ENCODE data around the gene SELE. TPM values are rescaled to one million over a fixed set of nuclear protein-coding genes. Genes with fewer than 3 reads are reported as not detected.

SELE gene
- total RNA-seq, 1 experiment from 2014 or later, result not detected

DNA sequence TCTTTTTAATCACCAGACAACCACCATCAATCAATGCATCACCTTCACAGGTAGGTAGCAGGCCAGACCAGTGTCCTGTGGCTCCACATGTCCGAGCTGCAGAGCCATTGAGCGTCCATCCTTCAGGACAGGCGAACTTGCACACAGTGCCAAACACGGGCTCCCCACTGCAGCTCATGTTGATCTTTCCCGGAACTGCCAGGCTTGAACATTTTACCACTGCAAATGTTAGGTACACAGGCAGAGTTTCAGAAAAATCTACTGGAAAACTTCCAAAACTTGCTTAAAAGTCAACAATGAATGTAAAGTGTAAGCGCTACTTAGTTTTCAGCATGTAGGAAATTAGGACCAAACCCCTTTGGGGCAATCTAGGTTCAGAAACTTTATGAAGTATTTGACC, 6.6 kb downstream of the SELE start:
- no peaks in the 10 kb centered on the region for H3K4me1 Mint-ChIP-seq (ENCODE audit: low read depth, unreplicated experiment)
- no peak for DNase-seq
- H3K36me3 Mint-ChIP-seq (ENCODE audit: insufficient read depth, unreplicated experiment), result no peaks in the 10 kb centered on the region
- ChIA-PET POLR2A (no interaction called here), CTCF (no interaction called here)
- TF ChIP-seq, protein P1, sequence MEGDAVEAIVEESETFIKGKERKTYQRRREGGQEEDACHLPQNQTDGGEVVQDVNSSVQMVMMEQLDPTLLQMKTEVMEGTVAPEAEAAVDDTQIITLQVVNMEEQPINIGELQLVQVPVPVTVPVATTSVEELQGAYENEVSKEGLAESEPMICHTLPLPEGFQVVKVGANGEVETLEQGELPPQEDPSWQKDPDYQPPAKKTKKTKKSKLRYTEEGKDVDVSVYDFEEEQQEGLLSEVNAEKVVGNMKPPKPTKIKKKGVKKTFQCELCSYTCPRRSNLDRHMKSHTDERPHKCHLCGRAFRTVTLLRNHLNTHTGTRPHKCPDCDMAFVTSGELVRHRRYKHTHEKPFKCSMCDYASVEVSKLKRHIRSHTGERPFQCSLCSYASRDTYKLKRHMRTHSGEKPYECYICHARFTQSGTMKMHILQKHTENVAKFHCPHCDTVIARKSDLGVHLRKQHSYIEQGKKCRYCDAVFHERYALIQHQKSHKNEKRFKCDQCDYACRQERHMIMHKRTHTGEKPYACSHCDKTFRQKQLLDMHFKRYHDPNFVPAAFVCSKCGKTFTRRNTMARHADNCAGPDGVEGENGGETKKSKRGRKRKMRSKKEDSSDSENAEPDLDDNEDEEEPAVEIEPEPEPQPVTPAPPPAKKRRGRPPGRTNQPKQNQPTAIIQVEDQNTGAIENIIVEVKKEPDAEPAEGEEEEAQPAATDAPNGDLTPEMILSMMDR (IDR thresholded peaks at IDR 0.05; ENCODE audit: insufficient read depth in 1 of 2, low read depth in 1 of 2, low read length in 1 of 2, severe bottlenecking in 1 of 2, unreplicated experiment in 1 of 2), result no peak
- no peaks in the 10 kb centered on the region for H3K27me3 ChIP-seq (replicated peaks; ENCODE audit: control insufficient read depth, insufficient read depth, low read length)
- H3K9me3 Mint-ChIP-seq (ENCODE audit: unreplicated experiment), result no peaks in the 10 kb centered on the region
- no peaks in the 10 kb centered on the region for H3K36me3 ChIP-seq (ENCODE audit: control insufficient read depth, insufficient read depth, low read length)
- BruUV-seq (replicated peaks), result no TSS peak
- H3K9me3 ChIP-seq, result no peaks in the 10 kb centered on the region
- no peak overlapping the region for H3K27ac Mint-ChIP-seq (ENCODE audit: unreplicated experiment)
- H3K4me1 ChIP-seq, result no peaks in the 10 kb centered on the region
- intact Hi-C loops (cut with micrococcal nuclease; ENCODE audit: unreplicated experiment), result no loop called here
- no peak overlapping the region for H3K4me3 Mint-ChIP-seq (ENCODE audit: unreplicated experiment)
- H3K27me3 Mint-ChIP-seq (ENCODE audit: insufficient read depth, unreplicated experiment), result no peaks in the 10 kb centered on the region
- no peak overlapping the region for H3K4me3 ChIP-seq (ENCODE audit: low read depth, low read length)

GRCh38 chr1:169726851-169727250, 7.0 kb downstream of the SELE start:
- TF ChIP-seq, protein P1 (IDR thresholded peaks at IDR 0.05; ENCODE audit: insufficient read depth in 1 of 2, low read depth in 1 of 2, low read length in 1 of 2, severe bottlenecking in 1 of 2, unreplicated experiment in 1 of 2), result no peak
- Mint-ChIP-seq H3K36me3 (ENCODE audit: insufficient read depth, unreplicated experiment) (no peaks in the 10 kb centered on the region), H3K27me3 (ENCODE audit: insufficient read depth, unreplicated experiment) (no peaks in the 10 kb centered on the region), H3K4me1 (ENCODE audit: low read depth, unreplicated experiment) (no peaks in the 10 kb centered on the region), H3K4me3 (ENCODE audit: unreplicated experiment) (no peak overlapping the region), H3K9me3 (ENCODE audit: unreplicated experiment) (no peaks in the 10 kb centered on the region), H3K27ac (ENCODE audit: unreplicated experiment) (no peak overlapping the region)
- Histone ChIP-seq H3K9me3 (no peaks in the 10 kb centered on the region), H3K27me3 (replicated peaks; ENCODE audit: control insufficient read depth, insufficient read depth, low read length) (no peaks in the 10 kb centered on the region), H3K4me3 (ENCODE audit: low read depth, low read length) (no peak overlapping the region), H3K36me3 (ENCODE audit: control insufficient read depth, insufficient read depth, low read length) (no peaks in the 10 kb centered on the region), H3K4me1 (no peaks in the 10 kb centered on the region)
- BruUV-seq (replicated peaks), result no TSS peak
- intact Hi-C loops (cut with micrococcal nuclease; ENCODE audit: unreplicated experiment), result no loop called here
- POLR2A ChIA-PET, result no interaction called here
- no peak for DNase-seq
- CTCF ChIA-PET, result no interaction called here

DNA sequence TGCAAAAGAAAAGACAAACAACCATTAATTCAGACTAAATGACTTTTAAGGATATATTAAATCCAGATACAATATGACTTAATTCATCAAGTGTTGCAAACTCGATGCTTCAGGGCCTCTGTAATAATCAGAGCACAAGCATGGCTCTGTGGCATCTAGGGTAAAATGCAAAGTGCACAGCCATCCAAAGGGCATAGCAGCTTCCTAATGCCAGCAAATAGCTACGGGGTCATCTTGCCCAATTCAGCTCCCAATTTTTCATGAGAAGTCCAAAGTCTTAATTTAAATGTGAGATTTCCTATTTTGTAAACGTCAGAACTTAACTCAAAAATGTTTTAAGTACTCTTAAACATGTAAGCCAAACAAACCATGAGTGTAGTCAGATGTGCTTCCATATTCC, 7.9 kb downstream of the SELE start:
- Histone ChIP-seq H3K36me3 (ENCODE audit: control insufficient read depth, insufficient read depth, low read length) (no peaks in the 10 kb centered on the region), H3K4me3 (ENCODE audit: low read depth, low read length) (no peak overlapping the region), H3K9me3 (no peaks in the 10 kb centered on the region), H3K27me3 (replicated peaks; ENCODE audit: control insufficient read depth, insufficient read depth, low read length) (no peaks in the 10 kb centered on the region), H3K4me1 (no peaks in the 10 kb centered on the region)
- Mint-ChIP-seq H3K4me1 (ENCODE audit: low read depth, unreplicated experiment) (no peaks in the 10 kb centered on the region), H3K27ac (ENCODE audit: unreplicated experiment) (no peak overlapping the region), H3K36me3 (ENCODE audit: insufficient read depth, unreplicated experiment) (no peaks in the 10 kb centered on the region), H3K9me3 (ENCODE audit: unreplicated experiment) (no peaks in the 10 kb centered on the region), H3K4me3 (ENCODE audit: unreplicated experiment) (no peak overlapping the region), H3K27me3 (ENCODE audit: insufficient read depth, unreplicated experiment) (no peaks in the 10 kb centered on the region)
- intact Hi-C loops (cut with micrococcal nuclease; ENCODE audit: unreplicated experiment), result no loop called here
- BruUV-seq (replicated peaks), result no TSS peak
- CTCF ChIA-PET, result no interaction called here
- TF ChIP-seq, protein P1 (IDR thresholded peaks at IDR 0.05; ENCODE audit: insufficient read depth in 1 of 2, low read depth in 1 of 2, low read length in 1 of 2, severe bottlenecking in 1 of 2, unreplicated experiment in 1 of 2), result no peak
- POLR2A ChIA-PET, result no interaction called here
- DNase-seq, result no peak

Data from Caco-2 (cell line).